ENCODE measurements around the gene COMMD2.

DNA sequence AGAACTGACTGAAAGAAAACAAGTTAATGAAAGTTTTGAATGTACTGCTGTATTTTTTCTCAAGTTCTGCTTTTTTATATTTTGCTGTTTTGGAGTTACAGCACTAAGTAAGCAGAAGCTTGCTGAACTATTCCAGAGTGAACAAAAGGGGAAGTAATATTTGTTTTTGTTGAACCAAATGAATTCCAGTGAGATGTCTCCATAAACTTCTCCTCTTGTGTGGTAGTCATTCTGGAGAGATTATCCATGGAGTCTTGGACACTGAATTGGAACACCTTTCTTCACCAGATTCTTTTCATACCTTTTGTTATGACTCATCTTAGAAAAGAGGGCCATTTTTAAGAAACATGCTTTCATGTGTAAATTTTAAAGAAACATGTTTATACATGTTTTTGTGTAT lies 31.3 kb upstream of the COMMD2 start:
- TF ChIP-seq CTCF (IDR thresholded peaks at IDR 0.05) (no peak), POLR2A (IDR thresholded peaks at IDR 0.05) (no peak), POLR2AphosphoS5 (IDR thresholded peaks at IDR 0.05) (no peak), EP300 (IDR thresholded peaks at IDR 0.05) (no peak)
